ENCODE results near the gene C14orf132.

C14orf132 gene

DNA sequence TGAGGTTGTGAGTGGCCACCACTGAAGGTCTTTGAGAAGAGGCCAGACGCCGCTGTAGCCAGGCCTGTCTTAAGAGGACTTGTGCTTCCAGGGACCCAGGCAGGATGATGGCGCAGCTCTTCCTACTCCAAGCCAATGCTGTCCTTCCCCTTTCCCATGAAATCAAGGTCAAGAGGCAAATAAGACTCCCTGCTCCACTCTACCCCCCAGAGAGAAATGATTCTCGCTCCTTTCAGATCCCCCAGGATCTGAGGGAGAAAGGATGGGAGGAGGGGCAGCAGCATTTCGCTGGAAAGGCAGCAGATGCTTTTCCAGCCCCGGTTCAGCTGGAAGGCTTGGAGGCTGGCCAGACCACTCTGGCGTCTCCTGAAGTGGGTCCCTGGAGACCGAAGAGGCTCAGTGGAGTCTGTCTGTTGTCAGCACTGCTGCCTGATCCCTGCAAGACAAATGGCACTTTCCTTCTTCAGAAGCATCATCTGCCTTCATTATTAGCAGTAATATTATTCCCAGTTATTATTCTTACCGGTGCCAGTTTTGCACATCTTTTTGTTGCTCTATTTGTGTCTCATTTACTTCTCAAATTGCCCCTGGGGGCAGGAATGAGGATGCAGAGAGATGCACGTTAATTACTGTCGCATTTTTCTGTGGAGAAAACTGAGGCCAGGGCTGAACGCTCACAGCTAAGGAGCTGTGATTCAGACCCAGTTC, 51.4 kb downstream of the C14orf132 start:
- intact Hi-C loops (cut with DNase I): loop anchor here (5.0 kb wide), 2 partner anchors 48 to 528 kb away; no protein-coding TSS in a partner anchor
- DNase-seq: peak; percentile 23 to 86 (median 63)

DNA sequence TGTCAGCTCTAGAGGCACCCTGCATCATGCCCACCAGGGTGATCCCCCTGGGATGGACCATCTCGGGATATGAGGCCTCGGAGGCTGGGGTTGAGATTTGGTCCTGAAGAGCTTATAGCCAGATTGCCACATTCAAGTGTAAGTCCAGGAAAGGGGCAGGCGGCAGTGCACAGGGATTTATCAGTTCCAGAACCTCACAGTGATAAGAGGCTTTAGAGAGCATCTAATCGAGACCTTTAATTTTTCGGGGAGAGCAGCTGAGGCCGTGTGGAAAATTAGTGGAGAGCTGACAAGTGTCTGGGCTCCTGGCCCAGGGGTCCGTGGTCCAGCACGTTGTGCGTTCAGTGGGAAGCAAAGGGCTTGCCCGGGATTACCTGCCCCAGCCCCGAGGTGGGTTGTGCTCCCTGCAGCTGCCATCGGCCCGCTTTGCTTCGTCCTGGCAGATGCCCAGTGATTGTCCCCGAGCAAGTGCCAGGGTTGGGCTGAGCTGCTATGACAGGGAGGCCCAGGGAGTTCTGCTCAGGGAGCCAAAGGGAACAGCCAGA, 52.1 kb downstream of the C14orf132 start:
- intact Hi-C loops (cut with DNase I): loop anchor here (5.0 kb wide), 2 partner anchors 49 to 529 kb away; no protein-coding TSS in a partner anchor
- DNase-seq: peak in 34 of 42 donors; percentile 17 to 77 (median 44)

DNA sequence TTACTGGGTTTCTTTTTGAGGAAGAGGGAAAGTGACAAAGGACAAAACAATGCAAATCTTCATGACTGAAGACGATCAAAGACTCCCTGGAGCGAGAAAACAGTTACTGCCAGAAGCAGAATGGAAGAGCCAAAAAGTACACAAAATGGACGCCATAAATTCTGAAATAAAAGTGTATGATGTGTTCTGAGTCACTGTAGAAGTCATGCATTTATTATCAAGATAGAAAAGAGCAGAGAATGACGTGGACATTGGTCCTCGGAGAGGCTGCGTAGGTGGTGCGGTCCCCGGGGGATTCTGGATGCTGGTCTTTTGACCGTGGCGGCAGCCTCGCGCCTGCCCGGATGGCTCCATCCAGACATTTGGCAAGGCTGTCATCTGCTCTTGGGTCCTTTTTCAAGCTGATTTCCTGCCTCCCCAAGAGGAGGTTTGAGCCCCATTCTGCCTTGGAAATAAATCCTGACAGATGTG, 52.8 kb downstream of the C14orf132 start:
- DNase-seq: peak in 2 of 42 donors; percentile 22 to 23
- intact Hi-C loops (cut with DNase I): loop anchor here (5.0 kb wide), 2 partner anchors 50 to 530 kb away; no protein-coding TSS in a partner anchor

DNA sequence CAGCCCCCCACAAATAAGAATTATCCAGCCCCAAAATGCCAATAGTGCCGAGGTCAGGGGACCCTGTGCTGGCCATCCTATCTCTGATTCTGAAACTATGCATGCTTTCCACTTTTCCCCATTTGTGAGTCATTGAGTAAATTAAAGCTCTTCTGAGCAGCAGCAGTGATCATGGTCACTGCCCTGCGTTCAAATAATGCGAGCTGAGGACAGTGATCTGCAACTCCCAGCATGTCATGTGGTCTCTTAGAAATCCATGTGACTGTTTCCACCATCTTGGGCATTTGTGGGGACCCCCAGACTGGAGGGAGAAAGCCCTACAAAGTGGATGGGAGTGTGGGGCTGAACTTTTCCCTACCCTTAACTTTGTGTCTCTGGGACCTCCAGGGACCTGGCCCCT, 53.8 kb downstream of the C14orf132 start:
- intact Hi-C loops (cut with DNase I): loop anchor here (5.0 kb wide), 2 partner anchors 51 to 531 kb away; no protein-coding TSS in a partner anchor

DNA sequence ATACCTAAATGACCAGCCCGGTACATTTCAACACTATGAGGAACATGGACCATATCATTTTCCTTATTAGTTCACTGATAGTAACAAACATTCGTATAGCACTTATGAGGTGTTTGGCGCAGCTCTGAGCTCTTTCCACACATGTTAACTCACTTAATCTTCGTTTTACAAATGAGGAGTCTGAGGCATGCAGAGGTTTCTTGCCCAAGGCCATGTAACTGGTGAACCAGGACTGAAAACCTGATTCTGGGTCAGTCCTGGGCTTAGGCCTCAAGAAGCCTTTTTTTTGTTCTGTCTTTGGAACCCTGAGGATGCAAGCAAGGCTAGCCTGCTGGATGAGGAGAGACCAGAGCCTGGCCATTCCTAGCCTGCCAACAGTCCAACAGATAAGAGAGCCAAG, 55.0 kb downstream of the C14orf132 start:
- no peak for DNase-seq
- intact Hi-C loops (cut with DNase I): loop anchor here (5.0 kb wide), 2 partner anchors 52 to 532 kb away; no protein-coding TSS in a partner anchor

More for the DNA sequence above, 53.8 kb downstream of the C14orf132 start:
- DNase-seq: peak in 1 of 42 donors; percentile 1

DNA sequence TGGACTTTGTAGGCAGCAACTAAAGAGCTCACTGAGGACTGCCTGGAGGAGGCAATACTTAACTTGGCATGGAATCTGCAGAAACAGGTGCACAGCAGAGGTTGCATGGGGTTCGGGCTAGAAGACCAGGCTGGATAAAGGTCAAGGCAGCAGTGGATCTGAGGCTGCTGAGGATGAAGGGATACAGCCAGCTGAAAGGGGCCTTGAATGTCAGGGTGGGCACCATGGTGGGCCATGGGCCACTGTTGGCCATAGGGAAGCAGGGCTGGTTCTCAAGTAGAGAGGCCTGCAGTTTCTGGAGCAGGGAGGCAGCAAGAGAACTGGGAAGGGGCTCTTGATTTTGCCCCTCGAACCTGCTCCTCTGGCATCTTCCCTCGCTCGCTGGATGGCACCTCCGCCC, 55.5 kb downstream of the C14orf132 start:
- DNase-seq: peak in 2 of 42 donors; percentile 20 to 29
- intact Hi-C loops (cut with DNase I): loop anchor here (5.0 kb wide), 3 partner anchors 52 to 532 kb away; no protein-coding TSS in a partner anchor

DNA sequence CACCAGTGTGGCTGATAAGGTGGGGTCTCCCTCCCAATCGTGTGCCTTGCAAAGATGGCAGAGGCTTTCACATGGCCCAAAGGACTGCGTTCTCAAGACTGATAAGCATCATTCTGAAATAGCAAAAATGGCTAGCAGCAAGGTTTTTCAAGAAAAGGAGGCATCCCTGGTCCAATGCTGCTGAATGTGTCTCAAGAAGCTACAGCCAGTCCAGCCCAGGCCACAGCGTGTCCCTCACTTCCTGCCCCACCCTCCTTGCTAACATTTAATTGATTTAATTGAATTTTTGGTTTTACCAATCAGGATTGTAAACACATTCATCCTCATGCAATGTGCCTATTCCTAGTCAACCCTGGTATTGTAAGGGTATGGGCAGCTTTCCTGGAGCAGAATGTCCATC, 55.9 kb downstream of the C14orf132 start:
- intact Hi-C loops (cut with DNase I): loop anchor here (5.0 kb wide), 1 partner anchor 98 kb away; no protein-coding TSS in a partner anchor
- no peak for DNase-seq

DNA sequence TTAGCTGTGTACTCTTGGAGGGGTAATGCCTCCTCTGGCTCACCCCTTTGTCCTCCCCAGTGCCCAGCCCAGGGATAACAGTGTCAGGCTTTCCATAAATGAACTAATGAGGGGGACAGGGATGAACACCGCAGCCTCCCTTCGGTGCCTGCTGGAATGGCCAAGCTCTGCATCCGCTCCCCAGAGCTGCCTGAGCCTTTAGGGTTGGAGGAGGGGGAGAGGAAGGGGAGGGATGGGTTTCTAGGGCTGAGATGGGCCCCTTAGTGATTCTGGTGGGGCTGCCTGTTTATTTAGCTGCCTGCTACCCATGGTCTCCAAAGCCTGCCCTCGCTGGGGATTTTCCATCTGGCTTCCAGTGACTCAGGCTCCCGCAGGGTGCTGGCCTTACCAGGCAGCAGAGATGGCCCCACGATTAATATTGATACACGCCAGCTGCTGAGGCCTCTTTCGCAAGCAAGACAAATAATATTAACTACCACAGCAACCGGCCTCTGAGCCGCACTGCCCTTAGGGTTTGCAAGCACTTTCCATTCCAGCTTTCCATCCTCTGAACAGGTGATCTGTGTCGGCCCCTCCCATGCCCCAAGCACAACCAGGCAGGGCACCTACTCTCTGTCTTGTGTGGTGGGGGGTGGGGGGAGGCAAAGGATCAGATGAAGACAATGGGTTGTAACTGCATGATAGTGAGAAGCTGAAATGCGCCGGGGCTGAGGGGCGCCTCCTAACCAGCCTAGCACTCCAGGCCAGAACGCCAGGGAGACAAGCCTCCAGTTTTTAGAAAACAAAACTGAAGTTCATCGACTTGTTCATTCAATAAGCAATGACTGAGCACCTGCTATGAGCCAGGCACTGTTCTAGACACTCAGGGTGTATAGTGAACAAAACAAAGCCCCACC, 56.7 kb downstream of the C14orf132 start:
- intact Hi-C loops (cut with DNase I): loop anchor here (5.0 kb wide), 1 partner anchor 99 kb away; no protein-coding TSS in a partner anchor
- peak in 1 of 42 donors; percentile 28 for DNase-seq

DNA sequence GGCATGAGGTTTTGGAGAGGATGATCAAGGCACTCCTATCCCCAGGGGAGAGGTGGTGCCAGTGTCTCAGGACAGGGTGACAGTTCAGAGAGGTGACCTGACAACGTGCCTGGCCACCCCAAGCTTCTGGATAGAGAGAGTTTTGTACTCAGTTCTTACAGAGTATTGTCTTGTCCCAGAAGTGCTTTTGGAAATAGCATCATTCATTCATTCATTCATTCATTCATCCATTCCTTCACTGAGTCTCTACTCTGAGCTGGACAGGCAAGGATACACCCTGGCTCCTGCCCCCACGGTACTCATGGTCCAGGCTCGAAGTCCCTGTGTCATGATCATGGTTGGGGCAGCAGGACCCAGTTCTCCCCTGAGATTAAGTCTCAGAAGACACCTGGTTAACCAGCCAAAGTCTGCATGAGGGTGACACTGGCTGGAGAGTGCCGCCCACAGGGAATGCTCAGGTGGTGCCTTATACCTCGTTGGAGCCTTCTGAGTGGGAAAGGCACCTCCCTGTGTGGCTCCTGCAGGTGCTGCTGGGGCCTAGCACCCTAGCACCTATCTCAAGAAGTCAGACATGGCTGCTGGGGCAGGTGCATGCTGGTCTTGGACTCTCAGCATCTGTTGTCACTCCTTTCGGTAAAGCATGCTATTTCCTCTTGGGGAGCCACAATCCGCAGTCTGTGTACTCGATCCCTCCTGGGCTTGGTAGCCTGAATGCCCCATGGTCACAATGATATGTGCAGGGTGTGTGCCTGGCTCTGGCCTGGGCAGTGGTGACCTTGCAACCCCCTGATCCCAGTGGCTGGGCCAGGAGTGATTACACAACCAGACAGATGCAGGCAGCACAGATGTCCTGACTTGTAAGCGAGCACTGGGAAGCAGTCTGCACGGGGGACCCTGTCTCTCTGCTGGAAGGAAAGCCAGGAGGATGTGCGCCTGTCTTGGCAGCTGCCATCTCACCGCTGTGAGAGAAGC, 57.8 kb downstream of the C14orf132 start:
- DNase-seq: peak in 2 of 42 donors; percentile 23 to 27
- intact Hi-C loops (cut with DNase I): loop anchor here (5.0 kb wide), 1 partner anchor 100 kb away; no protein-coding TSS in a partner anchor

DNA sequence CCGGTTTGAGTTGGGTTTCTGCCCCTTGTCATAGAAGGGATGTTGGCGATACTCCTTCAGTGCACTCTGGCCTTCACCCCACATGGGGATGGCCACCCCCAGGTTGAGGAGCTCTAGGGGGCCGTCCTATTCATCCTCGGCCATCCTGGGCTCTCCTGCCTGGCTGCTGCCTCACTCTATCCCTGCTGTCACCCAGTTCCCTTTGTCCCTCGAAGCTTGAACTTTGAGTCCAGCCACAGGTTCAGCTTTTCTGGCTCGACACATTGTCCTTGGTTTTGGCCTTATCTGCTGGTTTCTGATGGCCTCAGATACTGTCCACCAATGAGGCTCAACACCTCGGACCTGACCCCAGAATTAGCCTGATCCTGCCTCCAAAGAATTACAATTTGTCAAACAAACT, 58.6 kb downstream of the C14orf132 start:
- intact Hi-C loops (cut with DNase I): loop anchor here (5.0 kb wide), 1 partner anchor 100 kb away; no protein-coding TSS in a partner anchor
- peak in 2 of 42 donors; percentile 19 to 24 for DNase-seq

DNA sequence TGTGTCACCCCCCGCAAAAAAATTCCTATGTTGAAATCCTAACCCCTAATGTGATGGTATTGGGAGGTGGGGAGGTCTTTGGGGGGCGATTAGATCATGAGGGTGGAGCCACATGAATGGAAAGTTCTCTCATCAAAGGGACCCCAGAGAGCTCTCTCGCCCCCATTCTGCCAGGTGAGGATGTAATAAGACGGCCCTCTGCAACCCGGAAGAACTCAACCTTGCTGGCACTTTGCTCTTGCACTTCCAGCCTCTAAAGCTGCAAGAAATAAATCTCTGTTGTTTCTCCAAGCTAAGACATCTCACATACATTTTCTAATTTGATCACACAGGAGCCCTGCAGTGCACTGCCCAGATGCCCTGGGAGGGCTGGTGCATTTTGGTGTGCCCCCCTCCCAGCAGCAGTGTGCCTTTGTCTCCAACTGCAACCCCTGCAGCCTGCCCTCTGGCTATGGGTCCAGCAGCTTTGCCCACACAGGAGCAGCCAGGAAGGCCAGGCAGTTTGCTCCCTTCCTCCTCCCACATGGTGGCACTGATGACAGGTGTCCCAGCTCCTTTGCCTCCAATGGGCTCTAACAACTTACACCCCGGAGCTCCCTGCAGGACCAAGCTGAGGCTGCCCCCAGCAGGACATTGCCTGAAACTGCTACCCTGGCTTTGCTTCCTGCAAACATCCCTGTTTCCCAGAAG, 59.3 kb downstream of the C14orf132 start:
- DNase-seq: peak; percentile 37 to 90 (median 74)

DNA sequence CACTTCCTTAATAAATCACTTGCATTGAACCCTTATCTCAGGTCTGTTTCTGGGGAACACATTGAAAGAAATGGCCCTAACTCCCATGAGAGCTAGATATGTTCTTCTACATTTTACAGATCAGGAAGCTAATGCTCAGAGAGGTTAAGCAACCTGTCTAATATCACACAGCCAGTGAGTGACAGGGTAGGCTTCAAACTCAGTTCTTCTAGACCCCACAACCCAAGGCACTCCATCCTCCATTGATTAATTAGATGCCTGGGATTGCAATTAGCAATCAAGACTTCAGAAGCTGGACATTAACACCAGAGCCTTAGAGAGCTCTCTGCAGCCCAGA, 59.8 kb downstream of the C14orf132 start:
- intact Hi-C loops (cut with DNase I): loop anchor here (5.0 kb wide), 1 partner anchor 102 kb away; no protein-coding TSS in a partner anchor
- no peak for DNase-seq

More for the DNA sequence above, 59.3 kb downstream of the C14orf132 start:
- intact Hi-C loops (cut with DNase I): loop anchor here (5.0 kb wide), 1 partner anchor 101 kb away; no protein-coding TSS in a partner anchor

DNA sequence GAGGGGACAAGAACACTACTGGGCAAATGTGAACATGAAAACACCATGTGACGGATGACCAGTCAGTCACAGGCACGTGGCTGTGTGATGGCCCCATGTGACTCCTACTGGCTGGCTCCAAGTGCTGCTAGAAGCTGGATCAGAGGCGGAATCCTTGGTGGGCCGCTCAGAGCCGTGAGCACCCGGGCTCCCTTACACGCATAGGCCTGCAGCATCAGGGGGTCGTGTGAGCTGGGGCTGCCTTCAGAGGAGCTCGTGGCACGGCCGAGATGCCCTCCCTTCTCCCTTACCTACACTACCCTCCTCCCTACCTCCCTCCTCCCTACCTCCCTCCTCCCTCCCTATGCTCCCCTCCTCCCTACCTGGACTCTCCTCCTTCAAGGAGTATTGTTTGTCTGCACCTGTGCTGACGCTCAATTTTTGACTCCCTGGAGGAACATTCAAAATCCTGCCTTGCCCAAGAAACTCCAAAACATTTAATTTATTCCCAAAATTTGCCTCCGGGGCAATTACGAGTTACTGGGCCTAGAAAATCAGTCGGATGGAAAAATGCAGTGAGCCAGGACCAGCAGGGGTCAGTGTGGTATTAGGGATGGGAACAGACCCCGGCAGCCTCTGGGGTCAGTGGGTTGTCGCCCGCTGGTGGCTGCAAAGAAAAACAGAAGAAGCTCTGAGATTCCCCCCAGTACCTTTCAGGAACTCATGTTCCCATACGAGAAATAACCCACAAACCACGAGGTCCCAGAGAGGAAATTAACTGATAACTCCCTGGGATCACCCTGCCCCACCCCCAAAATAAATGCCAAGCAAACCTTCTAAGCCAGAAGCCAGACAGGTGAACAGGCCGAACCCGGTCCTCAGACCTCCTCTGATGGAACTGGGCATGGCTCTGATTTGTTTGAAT, 61.3 kb downstream of the C14orf132 start:
- peak; percentile 63 to 96 (median 87) for DNase-seq
- intact Hi-C loops (cut with DNase I): loop anchor here (5.0 to 10.0 kb wide), 2 partner anchors 177 to 324 kb away; no protein-coding TSS in a partner anchor

DNA sequence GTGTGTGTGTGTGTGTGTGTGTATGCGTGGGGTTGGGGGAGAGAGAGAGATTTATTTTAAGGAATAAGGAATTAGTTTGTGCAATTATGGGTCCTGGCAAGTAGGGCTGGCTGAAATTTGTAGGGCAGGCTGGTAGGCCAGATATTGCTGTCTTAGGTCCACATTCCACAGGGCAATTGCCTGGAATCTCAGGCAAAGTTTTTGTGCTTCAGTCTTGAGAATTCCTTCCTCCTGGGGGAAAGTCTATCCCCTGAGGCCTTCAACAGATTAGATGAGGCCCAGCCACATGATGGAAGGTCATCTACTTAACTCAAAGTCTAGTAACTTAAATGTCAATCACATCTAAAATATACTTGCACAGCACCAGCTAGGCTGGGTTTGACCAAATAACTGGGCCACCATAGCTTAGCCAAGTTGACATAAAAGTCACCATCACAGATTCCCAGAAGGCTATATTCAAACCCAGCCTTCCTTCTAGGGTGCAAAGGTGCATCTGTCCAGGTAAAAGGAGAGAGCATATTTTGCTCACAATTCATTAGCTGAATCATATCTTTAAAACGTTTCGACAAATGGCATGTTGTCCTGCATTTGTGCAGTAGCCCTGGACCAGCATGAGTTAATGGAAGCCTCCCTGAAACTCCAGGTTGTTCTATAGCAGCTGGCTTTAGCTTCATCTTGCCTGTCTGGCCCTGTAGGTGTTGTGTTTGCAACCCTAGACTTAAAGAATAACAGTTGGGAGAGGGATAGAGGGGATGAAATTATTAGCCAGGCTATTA, 63.1 kb downstream of the C14orf132 start:
- DNase-seq: peak in 1 of 42 donors; percentile 2
- intact Hi-C loops (cut with DNase I): loop anchor here (5.0 to 10.0 kb wide), 2 partner anchors 175 to 323 kb away; no protein-coding TSS in a partner anchor

DNA sequence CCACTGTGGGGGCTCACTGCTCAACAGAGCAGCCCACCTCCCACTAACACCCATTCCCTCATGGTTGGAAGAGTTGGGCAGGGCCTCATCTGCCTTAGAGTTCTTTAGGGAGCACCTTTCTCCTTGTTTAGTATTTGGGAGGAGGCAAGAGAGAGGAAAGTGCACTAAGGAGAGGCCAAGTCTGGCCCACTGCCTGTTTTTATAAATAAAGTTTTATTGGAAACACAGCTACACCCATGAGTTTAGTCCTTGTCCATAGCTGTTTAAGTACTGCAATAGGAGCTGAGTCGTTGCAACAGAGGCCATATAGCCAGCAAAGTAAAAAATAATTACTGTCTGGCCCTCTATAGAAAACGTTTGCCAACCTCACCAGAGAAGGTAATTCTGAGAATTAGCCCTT, 63.9 kb downstream of the C14orf132 start:
- intact Hi-C loops (cut with DNase I): loop anchor here (5.0 to 10.0 kb wide), 2 partner anchors 174 to 322 kb away; no protein-coding TSS in a partner anchor
- no peak for DNase-seq

Data from head of caudate nucleus (tissue), 42 donors.